Stimulated activated CD4-positive, alpha-beta T cell treated with anti-CD3 and anti-CD28 coated beads, TNF-alpha, amount 100 ng/mL, for 4 hours (primary cell): ENCODE measurements around the gene BPIFB3.

Experiments
- DNase-seq, 3 experiments: peaks; one replicate each; pipeline ENCODE4 v3.0.0-alpha.2; 2020; ENCODE audit warnings: low read depth in 3 of 3

BPIFB3 gene

DNA sequence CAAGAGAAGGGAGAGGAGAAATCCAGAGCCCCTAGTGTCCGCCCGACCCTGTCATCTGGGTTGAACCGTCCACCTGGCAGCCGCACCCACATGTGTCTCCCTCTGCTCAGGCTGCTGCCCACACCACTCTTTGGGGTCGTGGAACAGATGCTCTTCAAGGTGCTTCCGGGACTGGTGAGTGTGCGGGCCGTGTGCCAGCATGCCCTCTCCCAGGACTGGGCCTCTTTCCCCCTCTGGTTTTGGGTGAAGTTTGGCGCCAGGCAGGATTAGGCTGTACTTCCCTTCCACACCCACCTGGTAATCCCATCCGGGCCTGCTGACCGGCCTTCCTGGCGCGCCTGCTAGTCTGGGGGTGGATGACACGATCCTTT lies 7.9 kb downstream of the BPIFB3 start:
- DNase-seq, result no peak

DNA sequence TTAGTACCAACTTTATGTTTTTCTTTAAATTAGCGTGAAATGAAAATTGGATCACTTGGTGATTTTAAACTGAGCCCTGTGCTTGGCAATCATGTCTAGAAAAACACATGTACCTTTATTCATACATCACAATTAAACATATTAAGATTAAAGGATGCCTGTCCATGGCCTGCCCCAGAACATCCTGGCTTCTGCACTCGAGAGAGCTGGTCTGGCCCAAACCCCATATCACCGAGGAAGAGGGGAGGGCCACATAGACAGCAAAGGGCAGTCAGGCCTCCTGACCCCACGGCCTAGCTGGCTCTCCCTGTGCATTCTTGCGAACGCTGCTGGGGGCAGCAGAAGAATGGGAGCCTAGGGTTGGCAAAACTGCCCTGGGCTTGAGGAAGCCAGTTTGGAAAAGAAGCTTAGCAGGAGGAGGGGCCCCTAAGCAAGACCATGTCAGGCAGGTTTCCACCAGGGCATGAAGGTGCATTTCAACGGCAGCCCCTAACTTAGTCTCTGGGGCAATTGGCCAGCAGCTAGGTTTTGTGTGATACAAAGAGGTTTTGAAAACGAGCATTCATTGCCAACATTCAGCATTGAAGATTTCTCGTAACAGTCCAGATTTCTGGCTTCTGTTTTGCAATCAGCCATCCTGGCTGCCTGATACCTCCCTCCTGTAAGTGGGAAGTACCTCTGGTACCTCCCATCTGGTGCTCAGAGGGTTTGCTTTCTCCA lies 8.6 kb downstream of the BPIFB3 start:
- DNase-seq, result no peak

DNA sequence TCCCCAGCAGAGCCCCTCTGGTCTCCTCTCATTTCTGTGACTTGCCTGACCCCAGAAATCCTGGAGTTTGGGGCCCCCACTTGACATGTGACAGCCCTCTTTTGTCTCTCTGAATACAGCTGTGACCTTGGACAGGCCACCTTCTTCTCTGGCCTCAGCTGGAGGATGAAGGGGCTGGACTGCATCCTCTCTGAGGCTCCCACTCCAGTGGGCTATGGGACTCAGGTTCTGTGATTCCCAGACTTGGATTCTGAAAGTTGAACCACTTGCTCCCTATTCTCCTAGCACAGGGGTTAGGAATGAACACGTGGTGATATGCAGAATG lies 9.1 kb downstream of the BPIFB3 start:
- no peak for DNase-seq

DNA sequence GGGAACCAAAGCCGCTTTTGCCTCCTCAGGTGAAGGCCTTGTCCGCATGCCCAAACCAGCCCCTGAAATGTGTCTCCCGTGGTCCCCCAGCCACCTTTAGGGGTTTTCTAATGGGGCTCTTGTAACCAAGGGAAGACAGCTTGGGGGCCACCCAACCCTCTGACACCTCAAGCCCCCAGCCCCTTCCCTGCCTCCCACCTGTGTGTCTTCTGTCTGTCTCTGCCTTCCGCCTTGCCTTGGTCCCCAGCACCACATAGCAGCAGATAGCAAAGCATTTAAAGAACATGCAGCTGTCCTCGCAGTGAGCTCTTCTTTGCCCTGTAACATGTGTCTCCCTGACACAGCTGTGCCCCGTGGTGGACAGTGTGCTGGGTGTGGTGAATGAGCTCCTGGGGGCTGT lies 9.6 kb downstream of the BPIFB3 start:
- no peak for DNase-seq

DNA sequence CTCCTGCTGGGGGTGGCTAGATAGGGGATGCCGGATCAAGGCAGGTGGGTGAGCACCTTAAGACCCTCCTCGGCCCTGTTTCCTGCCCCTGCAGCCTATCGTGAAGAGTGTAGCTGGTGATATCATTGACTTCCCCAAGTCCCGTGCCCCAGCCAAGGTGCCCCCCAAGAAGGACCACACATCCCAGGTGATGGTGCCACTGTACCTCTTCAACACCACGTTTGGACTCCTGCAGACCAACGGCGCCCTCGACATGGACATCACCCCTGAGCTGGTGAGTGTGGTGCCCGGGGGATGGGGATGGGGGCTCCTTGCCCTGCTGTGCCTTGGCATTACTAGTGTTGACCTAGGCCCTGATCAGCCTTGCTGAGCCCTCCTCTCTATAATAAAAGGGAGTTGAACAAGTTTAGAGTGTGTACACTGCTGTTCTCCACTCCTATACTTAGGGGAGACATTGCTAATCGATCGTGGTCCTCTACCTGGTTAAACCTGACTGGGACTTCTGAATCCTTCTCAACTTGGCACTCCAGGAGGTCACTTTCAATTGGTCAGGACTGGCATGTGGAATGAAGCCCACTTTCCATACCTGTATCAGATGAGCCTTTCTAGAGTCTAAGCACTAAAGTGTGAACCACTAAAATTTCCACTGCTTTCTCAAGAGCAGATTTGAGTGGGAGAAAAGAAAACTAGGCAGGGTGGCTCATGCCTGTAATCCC lies 11.0 kb downstream of the BPIFB3 start:
- no peak for DNase-seq

DNA sequence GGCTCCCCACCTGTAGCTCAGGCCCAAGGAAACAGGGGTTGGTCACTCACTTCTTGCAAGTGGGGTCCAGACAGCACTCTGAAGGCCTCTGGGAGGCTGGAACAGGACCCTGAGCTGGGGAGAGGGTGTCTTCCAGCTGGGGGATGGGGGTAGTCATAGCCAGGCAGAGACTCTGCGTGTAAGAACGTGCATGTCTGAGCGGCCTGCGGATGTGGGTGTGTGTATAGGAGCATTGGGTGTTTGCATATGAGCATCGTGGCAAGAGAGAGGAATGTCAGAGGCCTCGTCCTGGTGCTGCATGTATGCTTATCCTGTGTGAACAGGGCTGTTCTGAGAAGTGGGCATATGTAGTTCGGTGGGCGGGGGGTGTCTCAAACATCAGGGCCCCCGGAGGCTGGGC lies 12.1 kb downstream of the BPIFB3 start:
- DNase-seq, result no peak

- no peak for DNase-seq
Measured at GRCh38 chr20:33067806-33068205, 14.1 kb downstream of the BPIFB3 start.

DNA sequence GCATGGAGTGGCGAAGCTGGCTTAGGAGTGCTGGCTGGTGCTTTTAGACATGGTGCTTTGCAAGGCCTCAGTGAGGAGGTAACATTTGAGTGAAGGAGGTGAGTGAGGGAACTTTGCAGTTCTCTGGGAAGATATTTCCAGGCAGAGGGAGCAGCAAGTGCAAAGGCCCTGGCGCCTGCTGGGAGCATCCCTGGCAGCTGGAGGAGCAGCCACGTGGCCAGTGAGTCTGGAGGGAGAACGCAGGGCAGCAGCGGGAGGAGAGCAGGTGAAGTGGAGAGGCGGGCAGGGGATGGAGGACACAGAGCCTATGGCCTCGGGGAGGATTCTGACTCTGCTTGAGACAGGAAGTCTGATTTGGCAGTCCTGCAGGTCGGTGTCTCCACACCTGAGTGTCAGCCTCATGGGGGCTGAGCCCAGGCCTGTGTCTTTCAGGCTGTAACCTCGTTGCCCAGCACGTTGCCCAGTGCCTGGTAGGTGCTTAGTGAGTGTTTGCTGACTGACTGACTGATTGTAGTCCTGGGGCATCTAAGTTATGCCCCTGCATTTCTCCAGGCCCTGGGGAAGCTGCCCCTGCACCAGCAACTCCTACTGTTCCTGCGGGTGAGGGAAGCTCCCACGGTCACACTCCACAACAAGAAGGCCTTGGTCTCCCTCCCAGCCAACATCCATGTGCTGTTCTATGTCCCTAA lies 14.7 kb downstream of the BPIFB3 start:
- DNase-seq, result no peak

DNA sequence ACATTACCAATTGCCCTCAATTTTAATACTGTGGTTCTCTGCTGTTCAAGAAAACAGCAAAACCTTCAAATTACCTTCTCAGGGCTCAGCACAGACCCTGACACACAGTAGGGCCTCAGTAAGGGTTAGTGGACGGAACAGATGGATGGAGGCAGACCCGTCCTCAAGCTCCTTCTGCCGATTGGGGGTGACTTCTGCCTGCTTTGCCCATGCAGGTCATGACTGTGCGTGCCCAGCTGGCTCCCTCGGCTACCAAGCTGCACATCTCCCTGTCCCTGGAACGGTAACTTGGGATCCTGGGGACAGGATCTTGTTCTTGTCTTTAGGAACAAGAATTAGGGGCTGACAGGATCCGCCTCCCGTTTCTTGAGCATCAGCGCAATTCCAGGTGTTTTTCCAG lies 16.0 kb downstream of the BPIFB3 start:
- DNase-seq, result no peak

- DNase-seq, result no peak
Measured at GRCh38 chr20:33070111-33071053, 16.7 kb downstream of the BPIFB3 start.

GRCh38 chr20:33071198-33071597 lies 17.5 kb downstream of the BPIFB3 start:
- DNase-seq, result no peak

- DNase-seq, result no peak
Measured at GRCh38 chr20:33072362-33072761, 18.7 kb downstream of the BPIFB3 start.

DNA sequence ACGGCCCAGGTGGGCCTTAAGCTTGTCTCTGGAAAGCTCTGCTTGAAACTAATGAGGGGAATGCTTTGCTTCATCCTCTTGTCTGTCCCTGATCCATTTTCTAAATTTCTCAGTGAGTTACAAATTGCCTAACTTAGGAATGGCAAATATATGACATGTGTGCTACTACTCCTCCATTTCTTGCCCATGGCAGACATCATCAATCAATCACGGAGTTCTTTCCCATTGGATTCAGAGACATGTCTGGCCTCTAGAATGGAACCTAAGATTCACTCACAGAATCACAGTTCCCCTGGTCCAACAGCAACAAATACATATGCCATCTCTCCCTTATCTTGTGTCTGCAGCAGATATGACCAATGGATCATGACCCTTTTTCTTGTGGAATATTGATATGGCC lies 19.1 kb downstream of the BPIFB3 start:
- DNase-seq, result no peak

DNA sequence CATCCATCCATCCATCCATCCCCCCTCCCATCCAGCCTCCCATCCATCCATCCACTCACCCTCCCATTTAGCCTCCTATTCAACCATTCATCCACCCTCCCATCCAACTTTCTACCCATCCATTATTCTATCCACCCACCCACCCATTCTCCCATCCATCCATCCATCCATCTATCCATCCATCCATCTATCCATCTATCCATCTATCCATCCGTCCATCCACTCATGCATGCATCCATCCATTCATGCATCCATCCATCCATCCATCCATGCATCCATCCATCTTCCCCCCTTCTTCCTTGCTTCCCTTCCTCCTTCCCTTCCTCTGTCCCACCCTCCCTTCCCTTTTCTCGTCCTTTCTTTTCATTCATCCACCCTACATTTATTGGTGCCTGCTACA lies 21.0 kb downstream of the BPIFB3 start:
- DNase-seq, result no peak

DNA sequence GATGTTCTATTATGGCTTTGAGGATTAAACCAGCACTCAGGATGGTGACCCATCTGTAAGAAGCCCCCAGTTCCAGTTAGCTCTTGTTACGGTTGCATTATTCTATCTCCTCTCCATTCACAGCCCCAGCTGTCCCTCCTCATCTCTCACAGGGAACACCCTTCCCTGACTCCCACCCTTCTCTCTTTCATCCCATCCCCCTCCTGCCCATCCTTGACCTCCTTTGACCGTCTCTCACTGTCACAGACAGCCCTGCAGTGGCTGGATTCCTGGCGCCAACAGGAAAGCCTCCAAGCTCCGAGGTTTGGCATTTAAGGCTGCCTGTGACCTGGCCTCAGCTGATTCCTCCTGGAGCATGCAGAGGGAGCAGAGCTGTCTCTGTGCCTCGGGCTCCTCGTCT lies 21.6 kb downstream of the BPIFB3 start:
- DNase-seq, result no peak

DNA sequence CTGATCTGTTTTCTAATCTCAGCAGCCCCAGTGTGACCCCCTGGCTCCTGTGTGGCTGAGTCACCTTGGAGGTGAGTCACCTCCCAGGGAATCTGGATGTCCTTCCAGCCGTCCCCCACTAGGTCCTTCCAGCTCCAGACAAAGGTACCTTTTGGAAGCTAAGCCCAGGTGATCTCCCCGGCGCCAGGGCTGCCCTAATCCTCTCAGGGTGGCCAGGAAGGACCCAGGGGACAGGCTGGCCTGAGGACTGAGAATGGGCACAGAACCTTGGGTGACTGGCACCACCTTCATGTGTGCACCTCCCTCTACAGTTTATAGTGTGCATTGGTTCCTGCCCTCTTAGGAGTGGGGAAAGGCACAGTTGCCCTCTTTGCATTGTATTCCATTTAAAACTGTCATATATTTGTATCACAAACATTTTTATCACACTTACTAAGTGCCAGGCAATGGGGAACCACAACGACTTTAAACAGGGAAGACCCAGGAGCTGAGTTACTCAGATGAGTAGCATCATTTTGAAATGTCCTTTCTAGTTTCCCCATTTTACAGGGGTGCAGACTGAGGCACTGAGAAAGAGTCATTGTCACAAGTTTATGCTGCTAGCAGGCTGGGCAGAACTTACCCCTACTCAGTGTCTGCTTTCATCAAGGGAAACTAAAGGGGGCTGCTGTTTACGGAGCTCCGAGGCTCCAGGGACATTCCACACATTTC lies 23.1 kb downstream of the BPIFB3 start:
- no peak for DNase-seq

GRCh38 chr20:33079259-33079658 lies 25.6 kb downstream of the BPIFB3 start, which contains the start of gene BPIFB4:
Gene BPIFB4, plus strand, starts transcription at chr20:33079643. Its CDS starts 1,884 bp downstream, at chr20:33081527.
- DNase-seq, result no peak

DNA sequence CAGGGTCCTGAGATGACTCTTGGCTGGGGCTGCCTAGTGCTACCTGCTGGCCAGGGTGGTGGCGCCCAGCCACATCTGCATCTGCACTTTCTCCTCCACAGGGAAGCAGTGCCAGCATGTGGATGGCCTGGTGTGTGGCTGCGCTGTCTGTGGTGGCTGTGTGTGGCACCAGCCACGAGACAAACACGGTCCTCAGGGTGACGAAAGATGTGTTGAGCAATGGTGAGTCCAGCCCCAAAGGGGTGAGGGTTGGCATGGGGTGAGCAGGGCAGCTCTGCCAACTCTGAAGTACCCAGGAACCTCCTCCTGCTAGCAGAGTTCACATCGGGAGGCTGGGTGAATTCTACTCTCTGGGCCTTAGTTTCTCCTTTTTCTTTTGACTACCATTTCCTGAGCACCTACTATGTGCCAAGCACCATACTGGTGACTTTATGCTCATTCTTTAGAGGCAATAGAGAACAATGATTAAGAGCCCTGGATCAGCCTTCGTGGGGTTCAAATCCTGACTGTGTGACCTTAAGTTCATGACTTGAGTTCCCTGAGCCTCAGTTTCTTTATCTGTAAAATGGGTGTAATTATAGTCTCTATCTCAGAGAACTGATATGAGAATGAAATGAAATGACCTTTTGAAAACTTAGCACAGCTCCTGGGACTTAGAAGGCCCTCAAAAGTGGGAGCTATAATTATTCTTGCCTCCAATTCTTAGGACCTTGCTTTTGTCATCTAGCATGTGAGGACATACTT lies 27.9 kb downstream of the BPIFB3 start:
- DNase-seq, result no peak

DNA sequence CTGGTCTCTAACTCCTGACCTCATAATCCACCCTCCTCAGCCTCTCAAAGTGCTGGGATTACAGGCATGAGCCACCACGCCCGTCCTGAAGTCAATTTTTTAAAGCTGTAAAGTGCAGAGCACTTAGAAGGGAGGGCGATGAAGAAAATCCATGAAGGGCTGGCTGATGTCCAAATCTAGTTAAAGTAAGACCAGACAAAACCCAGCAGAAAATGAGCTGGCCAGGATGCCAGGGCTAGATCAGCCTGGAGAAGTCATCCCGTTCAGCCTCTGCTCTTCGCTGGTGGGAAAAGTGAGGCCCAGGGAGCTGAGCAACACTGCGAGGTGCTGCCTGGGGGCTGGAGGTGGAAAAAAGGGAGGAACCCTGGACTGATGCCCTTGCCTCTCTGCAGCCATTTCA lies 28.8 kb downstream of the BPIFB3 start:
- no peak for DNase-seq

GRCh38 chr20:33083544-33084340 lies 30.0 kb downstream of the BPIFB3 start:
- no peak for DNase-seq
